Adrenal gland (tissue), 12 donors: Measurements from ENCODE around the gene STIM1. TPM values are rescaled to one million over a fixed set of nuclear protein-coding genes. Genes with fewer than 3 reads are reported as not detected.

Source experiments
- DNase-seq, 7 donors: peaks; one replicate each; pipeline ENCODE4 v3.0.0-alpha.2; 2019 to 2020
- H3K27ac ChIP-seq, 5 donors: fragments of 200-600 bp; sonication (generic) in 4 of 5; 1 replicate in 3 of 5; 2 replicates in 2 of 5; pipeline versions ENCODE4 v1.5.1 to v1.8.0; 2016 to 2020; ENCODE audit warnings: mild to moderate bottlenecking in 1 of 5
- H3K27me3 ChIP-seq: fragments of 200-600 bp; 2 replicates; pipeline ENCODE4 v1.8.0; 2021
- H3K36me3 ChIP-seq, 2 donors: fragments of 200-600 bp; replicated peaks in 1 of 2; 1 replicate in 1 of 2; 2 replicates in 1 of 2; pipeline versions ENCODE4 v1.5.1 to v1.8.0; 2018 to 2022
- H3K4me1 ChIP-seq, 2 donors: fragments of 200-600 bp; replicated peaks in 1 of 2; 1 replicate in 1 of 2; 2 replicates in 1 of 2; pipeline versions ENCODE4 v1.5.1 to v1.8.0; 2018 to 2021
- H3K4me3 ChIP-seq, 4 donors: fragments of 200-600 bp; sonication (generic) in 3 of 4; one replicate each; pipeline ENCODE4 v1.5.1; 2016 to 2018
- H3K9me3 ChIP-seq, 3 donors: fragments of 200-600 bp; sonication (generic) in 1 of 3; replicated peaks in 1 of 3; 1 replicate in 2 of 3; 2 replicates in 1 of 3; pipeline versions ENCODE4 v1.5.1 to v1.8.0; 2016 to 2021
- CTCF ChIP-seq, 6 experiments: fragments of 450-650 bp in 4 of 6; fragments of 200-600 bp in 2 of 6; sonication (generic) in 1 of 6; IDR thresholded peaks; 1 replicate in 5 of 6; 2 replicates in 1 of 6; pipeline versions ENCODE4 v1.5.1 to v1.8.0; 2016 to 2021; ENCODE audit warnings: antibody characterized with exemption in 6 of 6, mild to moderate bottlenecking in 2 of 6, moderate library complexity in 1 of 6
- POLR2A ChIP-seq, 2 donors: fragments of 450-650 bp; IDR thresholded peaks; one replicate each; pipeline ENCODE4 v1.6.1; 2017; ENCODE audit warnings: antibody characterized with exemption in 2 of 2, mild to moderate bottlenecking in 2 of 2, moderate library complexity in 1 of 2
- WGBS, 4 donors: extraction: QIAGEN DNeasy Blood & Tissue Kit in 2 of 4; methylation state at CpG; one replicate each; pipeline versions ENCODE4 v1.1.5 to v1.1.7; 2013 to 2017; 5-methylcytosine and 5-hydroxymethylcytosine counted together
- intact Hi-C, 2 donors: fragments of 100-400 bp; cut with DNase I; formaldehyde crosslinking; loops; one replicate each; pipeline versions ENCODE4 v1.14.1 to v1.15.0; 2022 to 2023
- polyA plus RNA-seq, 3 donors: library from polyadenylated mRNA; stranded (reverse); fragments of 200-250 nt in 2 of 3; fragments of 350-450 nt in 1 of 3; fragmentation: Illumina TruSeq in 1 of 3; extraction: RNeasy Lipid Tissue Mini Kit (QIAGEN cat#74804) in 1 of 3; gene quantifications; one replicate each; pipeline ENCODE4 v1.2.3, GENCODE V29; 2013 to 2014
- total RNA-seq, 9 donors: library from RNA; depleted of rRNA in 4 of 9; stranded (reverse); fragments of >200 nt in 4 of 9; fragments of 120-200 nt in 1 of 9; fragmentation: NEBNext Ultra II Directional in 1 of 9; extraction: Animal tissue kit (Norgen Biotek cat#: 25700) in 1 of 9; gene quantifications; one replicate each; pipeline versions ENCODE4 v1.1.0 to v1.2.4, GENCODE V29; 2013 to 2023
- donor health status: healthy with polysubstance abuse.
- donor health status: Bipolar disorder and iron deficiency.
- donor health status: DM: yes; HTN: yes; CAD: no.
- donor health status: DM: no; HTN: no; CAD: no.
- donor health status: DM: no; HTN: no; CAD: no.
- donor health status: DM: yes; HTN: yes; CAD: no.

STIM1 gene
- total and polyA plus RNA-seq, 12 donors = 7.8 to 44.1 (median 32.5) TPM

- 91 to 95% (median 93%) methylated on average over 6 of the region's 6 CpGs for WGBS, 4 donors
- H3K9me3 ChIP-seq = no peaks in the 10 kb centered on the region
- peaks cover 0 to 23% of the 10 kb centered on the region in 2 donors for H3K4me1 ChIP-seq
- no peak for TF ChIP-seq CTCF (IDR thresholded peaks at IDR 0.05)
- no peak for TF ChIP-seq POLR2A (IDR thresholded peaks at IDR 0.05)
- intact Hi-C loops = no loop called here
- H3K27ac ChIP-seq = no peak overlapping the region
- H3K27me3 ChIP-seq = no peaks in the 10 kb centered on the region
- H3K4me3 ChIP-seq = no peak overlapping the region
- no peak for DNase-seq
- H3K36me3 ChIP-seq = no peaks in the 10 kb centered on the region
Observed at GRCh38 chr11:4041731-4042391, 186.4 kb downstream of the STIM1 start.

GRCh38 chr11:4044976-4045646, 189.6 kb downstream of the STIM1 start:
- no peaks in the 10 kb centered on the region for H3K9me3 ChIP-seq
- peaks cover 0 to 29% of the 10 kb centered on the region in 2 donors for H3K4me1 ChIP-seq
- intact Hi-C loops = no loop called here
- no peak overlapping the region for H3K4me3 ChIP-seq
- no peaks in the 10 kb centered on the region for H3K36me3 ChIP-seq
- 53 to 56% (median 55%) methylated on average over 4 of the region's 4 CpGs for WGBS, 4 donors
- H3K27me3 ChIP-seq = no peaks in the 10 kb centered on the region
- peak overlapping the region in 2 of 5 donors; percentile 31 to 45 for H3K27ac ChIP-seq
- DNase-seq = no peak
- TF ChIP-seq CTCF (IDR thresholded peaks at IDR 0.05) (no peak), POLR2A (IDR thresholded peaks at IDR 0.05) (no peak)

GRCh38 chr11:4048340-4048739, 192.9 kb downstream of the STIM1 start:
- intact Hi-C loops = no loop called here
- TF ChIP-seq POLR2A (IDR thresholded peaks at IDR 0.05) (no peak), CTCF (IDR thresholded peaks at IDR 0.05) (no peak)
- Histone ChIP-seq H3K27me3 (no peaks in the 10 kb centered on the region), H3K36me3 (no peaks in the 10 kb centered on the region), H3K9me3 (no peaks in the 10 kb centered on the region), H3K4me3 (no peak overlapping the region), H3K4me1 (peaks cover 0 to 22% of the 10 kb centered on the region in 2 donors), H3K27ac (no peak overlapping the region)
- no peak for DNase-seq

- Histone ChIP-seq H3K27me3 (no peaks in the 10 kb centered on the region), H3K4me1 (peaks cover 0 to 22% of the 10 kb centered on the region in 2 donors), H3K27ac (no peak overlapping the region), H3K9me3 (no peaks in the 10 kb centered on the region), H3K4me3 (no peak overlapping the region), H3K36me3 (no peaks in the 10 kb centered on the region)
- no peak for DNase-seq
- intact Hi-C loops = no loop called here
- WGBS, 4 donors = 81 to 90% (median 82%) methylated on average over 4 of the region's 4 CpGs
- TF ChIP-seq CTCF (IDR thresholded peaks at IDR 0.05) = no peak
- TF ChIP-seq POLR2A (IDR thresholded peaks at IDR 0.05) = no peak
Observed at GRCh38 chr11:4049006-4049405, 193.5 kb downstream of the STIM1 start.
